Endothelial cell of umbilical vein (primary cell): ENCODE measurements around the gene USP16. TPM values are rescaled to one million over a fixed set of nuclear protein-coding genes. Genes with fewer than 3 reads are reported as not detected.

Experiments used
- BruUV-seq: library from RNA; stranded (reverse); fragments of 400-500 nt; replicated peaks from 2 replicates; lab custom pipeline; 2021; lab: Mats Ljungman, UMichigan
- CTCF ChIA-PET: fragments of 300-600, 350-600 bp; sonication (Branson Sonifier 250); formaldehyde crosslinking; loops from one replicate; lab custom pipeline; 2021; ENCODE audit warnings: antibody characterized with exemption, inconsistent platforms; lab: Charles Lee
- POLR2A ChIA-PET: fragments of 300-600, 350-600 bp; sonication (Branson Sonifier 250); formaldehyde crosslinking; loops from one replicate; lab custom pipeline; 2021; ENCODE audit warnings: antibody characterized with exemption, inconsistent platforms; lab: Charles Lee
- DNase-seq: peaks from one replicate; pipeline ENCODE4 v3.0.0-alpha.2; 2011; ENCODE audit warnings: low read depth, low spot score
- FAIRE-seq: peaks from 2 replicates; lab custom pipeline; 2011; peaks lifted over from hg19 to GRCh38; lab: Jason Lieb, UNC
- H2AFZ ChIP-seq: 2 replicates; pipeline ENCODE4 v1.6.0; 2012; ENCODE audit warnings: low read depth, low read length, control low read depth, inconsistent platforms
- H3K27ac ChIP-seq: 2 replicates; pipeline ENCODE4 v1.5.1; 2011; ENCODE audit warnings: low read depth, mild to moderate bottlenecking, control low read depth, low read length, moderate library complexity; ENCODE audit not compliant: insufficient read depth
- H3K27me3 ChIP-seq, 2 experiments: 2 replicates each; pipeline versions ENCODE4 v1.6.0 to v1.6.1; 2011; ENCODE audit warnings: low read length in 2 of 2, mixed read lengths in 1 of 2; ENCODE audit not compliant: control insufficient read depth in 2 of 2, insufficient read depth in 2 of 2
- H3K36me3 ChIP-seq, 2 experiments: 2 replicates in 1 of 2; 3 replicates in 1 of 2; pipeline ENCODE4 v1.5.1; 2011; ENCODE audit warnings: low read length in 2 of 2, mild to moderate bottlenecking in 1 of 2, moderate library complexity in 1 of 2; ENCODE audit not compliant: control insufficient read depth in 2 of 2, insufficient read depth in 2 of 2; ENCODE audit errors: extremely low read depth in 1 of 2
- H3K4me1 ChIP-seq: 3 replicates; pipeline ENCODE4 v1.5.1; 2011; ENCODE audit warnings: mild to moderate bottlenecking, low read length; ENCODE audit not compliant: control insufficient read depth, insufficient read depth; ENCODE audit errors: extremely low read depth
- H3K4me2 ChIP-seq: 2 replicates; pipeline ENCODE4 v1.6.1; 2011; ENCODE audit warnings: low read length, control low read depth, mixed read lengths; ENCODE audit not compliant: insufficient read depth
- H3K4me3 ChIP-seq, 3 experiments: fragments of 200-600 bp in 1 of 3; sonication (generic), shearing (Covaris generic) in 1 of 3; replicated peaks in 1 of 3; 2 replicates each; pipeline ENCODE4 v1.5.1; 2011 to 2016; ENCODE audit warnings: control low read depth in 3 of 3, low read length in 3 of 3, mild to moderate bottlenecking in 2 of 3, inconsistent platforms in 1 of 3, low read depth in 1 of 3, moderate library complexity in 1 of 3; ENCODE audit not compliant: insufficient read depth in 1 of 3
- H3K79me2 ChIP-seq: 2 replicates; pipeline ENCODE4 v1.6.0; 2012; ENCODE audit warnings: low read length, inconsistent platforms; ENCODE audit not compliant: control insufficient read depth, insufficient read depth
- H3K9ac ChIP-seq: replicated peaks from 2 replicates; pipeline ENCODE3; 2011; ENCODE audit warnings: low read length, control low read depth; ENCODE audit not compliant: insufficient read depth; ENCODE audit errors: extremely low read depth
- H3K9me1 ChIP-seq: replicated peaks from 3 replicates; pipeline ENCODE4 v1.6.0; 2011; ENCODE audit warnings: mild to moderate bottlenecking, low read length; ENCODE audit not compliant: control insufficient read depth, insufficient read depth; ENCODE audit errors: extremely low read depth
- H3K9me3 ChIP-seq: replicated peaks from 2 replicates; pipeline ENCODE4 v1.5.1; 2012; ENCODE audit warnings: low read length, inconsistent platforms; ENCODE audit not compliant: control insufficient read depth, insufficient read depth
- H4K20me1 ChIP-seq: replicated peaks from 2 replicates; pipeline ENCODE3; 2011; ENCODE audit warnings: mild to moderate bottlenecking, low read length; ENCODE audit not compliant: control insufficient read depth, insufficient read depth; ENCODE audit errors: extremely low read depth
- CTCF ChIP-seq, 2 donors: IDR thresholded peaks; 1 replicate in 1 of 2; 2 replicates in 1 of 2; pipeline ENCODE4 v1.5.1; 2011; ENCODE audit warnings: low read length in 2 of 2, mild to moderate bottlenecking in 2 of 2, moderate library complexity in 2 of 2, control low read depth in 1 of 2, inconsistent platforms in 1 of 2, low read depth in 1 of 2; ENCODE audit not compliant: insufficient read depth in 1 of 2; ENCODE audit errors: extremely low read depth in 1 of 2
- EZH2 ChIP-seq: IDR thresholded peaks from 2 replicates; pipeline ENCODE4 v1.6.1; 2012; ENCODE audit warnings: borderline replicate concordance, low read depth, mild to moderate bottlenecking, moderate library complexity, low read length, inconsistent platforms; ENCODE audit not compliant: severe bottlenecking
- FOS ChIP-seq: IDR thresholded peaks from 2 replicates; pipeline ENCODE4 v1.6.1; 2011; ENCODE audit warnings: mild to moderate bottlenecking, low read length, moderate library complexity, borderline replicate concordance; ENCODE audit not compliant: insufficient read depth
- GATA2 ChIP-seq: IDR thresholded peaks from 2 replicates; pipeline ENCODE4 v1.7.0; 2011; ENCODE audit warnings: low read depth, mild to moderate bottlenecking, moderate library complexity, mixed read lengths, low read length; ENCODE audit not compliant: insufficient read length, insufficient read depth
- JUN ChIP-seq: IDR thresholded peaks from 2 replicates; pipeline ENCODE4 v1.6.1; 2011; ENCODE audit warnings: borderline replicate concordance, low read depth; ENCODE audit not compliant: insufficient read length, insufficient read depth
- MYC ChIP-seq: IDR thresholded peaks from one replicate; pipeline ENCODE4 v1.6.1; 2011; ENCODE audit warnings: mild to moderate bottlenecking, low read depth, low read length
- POLR2A ChIP-seq: IDR thresholded peaks from 2 replicates; pipeline ENCODE4 v1.6.1; 2012; ENCODE audit warnings: low read depth, mild to moderate bottlenecking, control low read depth, low read length
- POLR2AphosphoS5 ChIP-seq: IDR thresholded peaks from 2 replicates; pipeline ENCODE4 v1.6.1; 2012; ENCODE audit warnings: low read depth, mild to moderate bottlenecking, control low read depth, low read length, moderate library complexity; ENCODE audit not compliant: insufficient read depth
- dilution Hi-C: fragments of 300-500 bp; cut with MboI; formaldehyde crosslinking; loops from one replicate; pipeline ENCODE4 v1.15.0; 2019; ENCODE audit warnings: low sequenced_read_pairs; ENCODE audit not compliant: extremely low pct_ligation_motif_present
- intact Hi-C: fragments of 100-400 bp; cut with micrococcal nuclease; formaldehyde crosslinking; loops from one replicate; pipeline ENCODE4 v1.10.0; 2022
- polyA plus RNA-seq, 4 experiments: library from polyadenylated mRNA; depleted of rRNA in 3 of 4; stranded (reverse) in 3 of 4; unstranded in 1 of 4; fragments of >200 nt; gene quantifications; 2 replicates each; pipeline versions ENCODE4 v1.2.1 to v1.2.3, GENCODE V29; 2011 to 2012; ENCODE audit warnings: missing spikeins in 1 of 4
- total RNA-seq: library from RNA; stranded (reverse); gene quantifications from 2 replicates; pipeline ENCODE4 v1.2.3, GENCODE V29; 2021
- TF ChIP-seq, protein P1 (sequence below): IDR thresholded peaks from 2 replicates; pipeline ENCODE4 v1.6.1; 2011; ENCODE audit not compliant: insufficient read depth, insufficient read length

USP16 gene
- total and polyA plus RNA-seq, 2 donors (not counting 3 experiments of a cell fraction or from before 2014, with no cell fraction given) = 5.9 to 31.3 TPM

DNA sequence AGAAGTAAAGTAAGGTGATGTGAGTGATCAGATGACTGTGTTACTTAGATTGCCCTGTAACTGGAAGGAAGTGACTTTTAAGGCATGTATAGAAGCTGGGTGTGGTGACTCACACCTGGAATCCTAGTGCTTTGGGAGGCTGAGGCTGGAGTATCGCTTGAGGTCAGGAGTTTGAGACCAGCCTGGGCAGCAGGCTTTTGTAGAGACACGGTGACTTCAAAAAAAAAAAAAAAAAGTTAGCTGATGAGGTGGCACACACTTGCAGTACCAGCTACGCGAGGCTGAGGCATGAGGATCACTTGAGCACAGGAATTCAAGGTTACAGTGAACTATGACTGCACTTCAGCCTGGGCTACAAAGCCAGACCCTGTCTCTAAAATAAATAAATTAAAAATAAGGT, 2.3 kb upstream of the USP16 start:
- intact Hi-C loops = no loop called here
- dilution Hi-C loops = no loop called here
- no peak for DNase-seq
- no peak overlapping the region for H3K27ac ChIP-seq
- H3K4me2 ChIP-seq = no peak overlapping the region
- peaks cover 19% of the 10 kb centered on the region for H3K4me1 ChIP-seq
- TF ChIP-seq POLR2A = no peak
- no peak for TF ChIP-seq EZH2
- TF ChIP-seq FOS = no peak
- TF ChIP-seq GATA2 = no peak
- TF ChIP-seq CTCF (IDR thresholded peaks at IDR 0.05; ENCODE audit: extremely low read depth in 1 of 2, insufficient read depth in 1 of 2, low read depth in 1 of 2, low read length in 2 of 2) = no peak
- TF ChIP-seq JUN = no peak
- no peak for TF ChIP-seq POLR2AphosphoS5
- no peak for TF ChIP-seq MYC
- TF ChIP-seq, protein P1, sequence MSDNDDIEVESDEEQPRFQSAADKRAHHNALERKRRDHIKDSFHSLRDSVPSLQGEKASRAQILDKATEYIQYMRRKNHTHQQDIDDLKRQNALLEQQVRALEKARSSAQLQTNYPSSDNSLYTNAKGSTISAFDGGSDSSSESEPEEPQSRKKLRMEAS = no peak
- peaks cover 34% of the 10 kb centered on the region for H3K79me2 ChIP-seq
- no peak overlapping the region for H3K4me3 ChIP-seq
- no peaks in the 10 kb centered on the region for H3K36me3 ChIP-seq
- FAIRE-seq = no peak
- CTCF ChIA-PET = interaction anchor here (1.9 kb wide), 1 partner anchor 29 kb away, joined by 4 read pairs; the partner anchor contains the start of gene LTN1
- H3K27me3 ChIP-seq = no peaks in the 10 kb centered on the region
- H3K9ac ChIP-seq = no peak overlapping the region
- POLR2A ChIA-PET = no interaction called here
- no peaks in the 10 kb centered on the region for H4K20me1 ChIP-seq
- H3K9me3 ChIP-seq = no peaks in the 10 kb centered on the region
- no peak overlapping the region for H2AFZ ChIP-seq
- no TSS peak for BruUV-seq
- no peaks in the 10 kb centered on the region for H3K9me1 ChIP-seq
